ENCODE measurements around the gene EXPH5.
"Not testable (repeated sequence)": the region's sequence is repeated elsewhere in the genome, so short reads cannot be mapped to it uniquely, and the experiment has no call there.

Gene EXPH5

GRCh38 chr11:108599978-108600377 is 6.4 kb upstream of the EXPH5 start:
- no peak for DNase-seq

GRCh38 chr11:108597736-108598355 is 4.3 kb upstream of the EXPH5 start:
- no peak for DNase-seq

GRCh38 chr11:108596701-108597100 is 3.1 kb upstream of the EXPH5 start:
- DNase-seq: no peak

DNA sequence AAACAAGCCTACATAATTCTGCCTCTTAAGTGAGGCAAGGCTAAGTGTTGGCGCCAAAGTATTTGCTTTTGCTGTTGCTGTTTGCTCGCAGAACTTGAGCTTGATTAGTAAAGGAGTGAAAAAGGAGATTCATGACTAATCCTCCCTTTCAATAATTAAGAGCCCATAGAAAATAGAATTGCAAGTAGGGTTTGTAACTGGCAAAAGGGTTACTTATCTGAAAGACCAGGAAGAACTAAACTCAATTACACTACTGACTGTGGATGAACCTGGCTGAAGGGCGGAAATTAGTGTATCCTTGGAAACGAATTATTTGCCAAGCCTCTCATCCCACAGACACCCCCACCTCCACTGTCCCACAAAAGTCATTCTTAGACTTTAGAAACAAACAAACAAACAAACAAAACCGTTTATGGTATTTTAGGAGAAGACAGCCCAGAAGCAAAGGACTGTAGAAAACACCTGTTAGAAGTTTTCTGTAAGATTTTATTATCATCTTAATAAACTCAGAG is 411 bp upstream of the EXPH5 start:
- DNase-seq: no peak

DNA sequence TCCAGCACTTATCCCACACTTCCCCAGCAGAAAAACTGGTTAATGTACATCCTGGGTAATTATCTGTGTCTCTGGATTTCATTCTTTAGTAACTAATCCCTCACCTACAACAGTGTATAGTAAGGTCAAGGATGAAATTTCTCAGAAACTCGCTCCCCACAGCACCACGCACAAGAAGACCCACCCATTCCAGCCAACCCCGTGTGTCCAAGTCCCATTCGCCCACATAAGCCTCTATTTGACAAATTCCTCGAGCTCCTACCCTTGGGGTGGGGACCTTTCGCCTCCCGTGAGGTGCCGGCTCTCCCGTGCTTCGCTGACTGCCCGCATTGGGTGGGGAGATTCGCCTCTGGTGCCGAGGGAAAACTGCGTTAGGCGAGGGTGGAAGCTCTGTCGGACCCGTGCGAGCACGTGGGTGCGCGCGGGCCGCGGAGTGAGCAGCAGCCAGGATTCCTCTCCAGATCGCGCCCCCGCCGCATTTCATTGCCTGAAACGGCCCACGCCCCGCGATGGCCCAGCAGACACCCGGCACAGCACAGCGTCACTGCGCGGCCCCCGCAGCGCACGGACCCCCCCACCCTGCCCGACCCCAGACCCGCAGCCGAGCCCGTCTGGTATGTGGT is 866 bp downstream of the EXPH5 start:
- DNase-seq: peak; percentile 12

GRCh38 chr11:108591893-108592292 is 1.7 kb downstream of the EXPH5 start:
- DNase-seq: no peak

GRCh38 chr11:108589136-108589535 is 4.4 kb downstream of the EXPH5 start:
- no peak for DNase-seq

GRCh38 chr11:108588287-108588686 is 5.3 kb downstream of the EXPH5 start:
- no peak for DNase-seq

GRCh38 chr11:108587109-108587508 is 6.5 kb downstream of the EXPH5 start:
- DNase-seq: no peak

DNA sequence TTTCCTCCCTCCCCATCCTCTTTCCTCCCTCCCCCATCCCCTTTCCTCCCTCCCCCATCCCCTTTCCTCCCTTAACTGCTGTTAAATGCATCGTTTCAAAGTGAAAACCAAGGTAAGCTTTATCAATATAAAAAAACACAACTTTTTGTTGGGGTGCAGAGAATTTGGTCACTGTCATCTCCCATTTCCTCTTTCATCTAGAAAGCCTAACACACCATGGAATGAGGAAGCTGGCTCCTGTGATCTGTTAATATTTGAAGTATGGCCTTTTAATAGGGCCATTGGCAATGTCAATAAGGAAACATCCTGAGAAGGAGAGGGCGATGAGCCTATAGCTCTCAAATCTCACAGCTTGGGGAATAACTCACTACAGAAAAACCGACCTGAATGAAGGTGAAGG is 7.0 kb downstream of the EXPH5 start:
- DNase-seq: no peak

GRCh38 chr11:108586185-108586584 is 7.4 kb downstream of the EXPH5 start:
- not testable (repeated sequence) for DNase-seq

GRCh38 chr11:108584973-108585372 is 8.6 kb downstream of the EXPH5 start:
- no peak for DNase-seq

DNA sequence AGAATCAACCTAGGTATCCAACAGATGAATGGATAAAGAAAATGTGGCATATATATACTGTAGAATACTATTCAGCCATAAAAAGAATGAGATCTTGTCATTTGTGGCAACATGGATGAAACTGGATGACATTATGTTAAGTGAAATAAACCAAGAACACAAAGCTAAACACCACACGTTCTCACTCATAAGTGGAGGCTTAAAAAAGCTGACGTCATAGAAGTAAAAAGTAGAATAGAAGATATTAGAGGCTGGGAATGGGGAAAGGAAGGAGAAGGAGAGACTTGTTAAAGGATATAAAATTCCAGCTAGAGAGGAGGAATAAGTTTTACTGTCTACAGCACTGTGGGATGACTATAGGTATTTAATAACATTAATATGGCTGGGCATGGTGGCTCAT is 12.9 kb downstream of the EXPH5 start:
- no peak for DNase-seq

DNA sequence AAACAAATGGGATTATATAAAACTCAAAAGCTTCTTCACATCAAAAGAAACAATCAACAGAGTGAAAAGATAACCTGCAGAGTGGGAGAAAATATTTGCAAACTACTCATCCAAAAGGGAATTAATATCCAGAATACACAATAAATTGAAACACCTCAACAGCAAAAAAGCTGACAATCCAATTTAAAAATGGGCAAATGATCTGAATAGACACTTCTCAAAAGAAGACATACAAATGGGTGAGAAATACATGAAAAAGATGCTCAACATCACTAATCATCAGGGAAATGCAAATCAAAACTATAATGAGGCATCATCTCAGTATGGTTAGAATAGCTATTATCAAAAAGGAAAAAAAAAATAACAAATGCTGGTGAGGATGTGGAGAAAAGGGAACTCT is 13.5 kb downstream of the EXPH5 start:
- DNase-seq: no peak

DNA sequence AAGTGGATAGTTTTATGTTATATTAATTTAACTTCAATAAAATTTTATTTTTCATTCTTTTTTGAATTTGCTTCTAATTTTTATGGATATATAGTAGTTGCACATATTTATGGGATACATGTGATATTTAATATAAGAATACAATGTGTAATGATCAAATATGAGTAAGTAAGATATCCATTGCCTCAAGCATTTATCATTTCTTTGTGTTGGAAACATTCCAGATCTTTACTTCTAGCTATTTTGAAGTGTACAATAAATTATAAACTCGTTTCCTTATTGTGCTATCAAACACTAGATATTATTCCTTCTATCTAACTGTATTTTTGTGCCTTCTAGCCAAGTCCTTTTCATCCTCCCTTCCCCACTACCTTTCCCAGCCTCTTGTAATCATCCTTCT is 17.0 kb downstream of the EXPH5 start:
- DNase-seq: no peak

DNA sequence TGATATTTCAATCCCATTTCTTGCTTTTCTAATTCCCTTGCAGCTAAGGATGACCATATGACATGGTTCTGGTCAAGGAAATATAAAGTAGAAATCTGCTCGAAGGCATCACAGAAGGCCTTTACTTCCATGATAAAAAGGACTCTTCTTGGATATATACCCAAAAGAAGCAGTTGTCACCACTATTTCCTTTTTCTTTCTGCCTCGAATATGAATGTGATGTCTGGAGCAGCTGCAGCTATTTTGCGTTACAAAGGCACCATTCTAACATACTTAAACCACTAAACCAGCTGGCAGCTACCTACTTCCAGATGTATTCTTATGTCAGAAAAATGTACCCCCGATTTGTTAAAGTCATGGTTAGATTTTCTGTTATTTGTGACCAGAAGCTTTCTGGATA is 18.9 kb downstream of the EXPH5 start:
- DNase-seq: no peak

DNA sequence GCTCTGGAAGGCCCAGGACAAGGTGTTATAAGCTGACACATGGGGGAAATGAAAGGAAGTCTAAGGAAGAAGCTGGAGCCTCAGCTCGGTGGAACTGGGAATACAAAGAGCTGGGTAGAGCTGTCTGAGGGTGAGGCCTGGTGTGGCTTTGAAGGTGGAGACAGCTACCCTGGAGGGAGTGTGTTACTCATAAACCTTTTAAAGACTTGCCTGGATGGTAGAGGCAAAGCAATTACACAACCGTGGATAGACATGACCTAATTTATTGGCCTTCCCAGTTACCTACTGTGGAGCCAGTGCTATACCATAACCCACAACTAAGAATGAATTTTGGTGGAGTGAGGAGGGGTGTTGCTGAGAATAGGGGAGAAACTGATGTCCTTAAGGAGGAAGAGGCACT is 22.6 kb downstream of the EXPH5 start:
- DNase-seq: no peak

DNA sequence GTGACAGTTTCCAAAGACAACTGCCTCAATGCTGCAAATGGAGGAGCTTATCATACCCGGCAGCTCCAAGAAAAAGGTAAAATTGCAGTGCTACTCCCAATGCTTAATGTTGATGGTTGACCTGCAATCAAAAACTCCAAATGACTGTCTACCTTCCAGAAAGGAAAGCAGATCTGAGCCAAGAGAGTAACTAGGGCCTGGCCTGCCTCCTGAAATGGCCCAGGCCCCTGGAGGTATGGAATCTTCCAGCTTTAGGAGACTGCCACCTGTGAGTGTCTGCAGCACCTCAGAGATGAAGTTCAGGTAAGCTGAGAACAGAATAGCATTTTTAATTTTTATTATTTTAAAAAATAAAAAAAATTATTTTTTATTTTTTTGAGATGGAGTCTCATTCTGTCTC is 23.7 kb downstream of the EXPH5 start:
- DNase-seq: no peak

DNA sequence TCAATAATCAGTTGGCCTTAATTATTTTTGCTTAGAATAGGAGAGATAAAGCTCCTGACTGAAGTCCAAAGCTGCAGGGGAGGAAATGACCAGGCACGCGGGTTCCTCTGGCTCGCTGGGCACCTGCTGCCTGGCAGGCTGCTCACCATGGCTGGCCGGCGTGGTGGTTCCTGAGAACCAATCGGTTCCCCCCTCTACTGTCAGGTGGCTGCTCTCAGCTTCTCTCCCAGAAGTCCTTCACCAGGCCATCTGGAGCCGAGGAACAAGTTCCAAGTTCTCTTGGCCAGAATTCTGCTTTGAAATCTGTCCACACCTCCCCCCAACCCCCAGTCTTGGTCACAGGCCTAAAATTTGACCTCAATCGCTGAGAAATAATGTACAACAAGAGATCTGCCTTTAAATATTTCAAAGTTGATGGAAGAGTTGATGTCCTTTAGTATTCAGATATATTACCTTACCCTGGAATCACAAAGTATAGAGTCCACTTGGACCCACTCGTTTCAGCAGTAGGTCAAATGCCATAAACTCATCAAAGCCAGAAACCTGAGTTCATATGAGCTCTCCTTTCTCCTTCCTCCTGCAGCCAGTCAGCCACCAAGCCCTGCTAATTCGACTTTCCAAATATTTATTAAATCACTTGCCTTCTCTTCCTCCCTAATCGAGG is 25.2 kb downstream of the EXPH5 start:
- no peak for DNase-seq

GRCh38 chr11:108565653-108566052 is 27.9 kb downstream of the EXPH5 start:
- DNase-seq: no peak

DNA sequence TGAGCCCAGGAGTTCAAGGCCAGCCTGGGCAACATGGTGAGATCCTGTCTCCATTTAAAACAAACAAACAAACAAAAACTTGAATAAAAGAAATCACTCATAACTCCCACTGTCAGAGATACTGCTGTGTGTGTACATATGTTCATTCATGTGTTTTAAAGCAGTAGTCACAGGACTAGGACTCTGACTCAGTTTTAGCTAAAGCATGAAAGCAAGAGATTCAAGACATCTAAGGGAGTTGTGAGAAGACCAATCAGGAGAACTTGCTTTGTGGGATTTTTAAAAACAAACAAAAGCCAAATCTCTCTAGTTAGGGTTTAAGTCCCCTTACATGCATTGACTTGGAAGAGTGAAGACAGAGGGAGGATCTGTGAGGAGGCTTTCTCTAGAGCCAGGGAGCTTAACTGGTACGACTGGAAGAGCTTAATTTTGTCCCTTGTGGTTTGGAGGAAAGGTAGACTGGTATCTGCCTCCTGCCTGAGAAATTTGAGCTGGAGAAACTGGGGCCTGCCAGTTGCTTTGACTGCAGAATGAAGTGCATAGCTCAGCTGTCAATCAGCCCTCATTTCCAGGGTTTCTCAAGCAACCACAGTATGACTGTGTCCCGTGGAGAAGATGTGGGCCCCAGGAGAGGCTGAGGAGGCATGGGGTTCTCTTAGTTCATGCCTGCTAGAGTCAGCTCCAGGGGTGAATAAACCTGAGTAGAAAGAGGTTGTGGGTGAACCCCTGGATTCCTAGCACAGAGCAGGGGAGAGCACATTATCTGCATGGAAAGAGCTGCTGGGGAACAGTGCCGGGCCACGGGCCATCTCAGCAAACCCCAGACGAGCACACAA is 30.6 kb downstream of the EXPH5 start:
- DNase-seq: no peak

DNA sequence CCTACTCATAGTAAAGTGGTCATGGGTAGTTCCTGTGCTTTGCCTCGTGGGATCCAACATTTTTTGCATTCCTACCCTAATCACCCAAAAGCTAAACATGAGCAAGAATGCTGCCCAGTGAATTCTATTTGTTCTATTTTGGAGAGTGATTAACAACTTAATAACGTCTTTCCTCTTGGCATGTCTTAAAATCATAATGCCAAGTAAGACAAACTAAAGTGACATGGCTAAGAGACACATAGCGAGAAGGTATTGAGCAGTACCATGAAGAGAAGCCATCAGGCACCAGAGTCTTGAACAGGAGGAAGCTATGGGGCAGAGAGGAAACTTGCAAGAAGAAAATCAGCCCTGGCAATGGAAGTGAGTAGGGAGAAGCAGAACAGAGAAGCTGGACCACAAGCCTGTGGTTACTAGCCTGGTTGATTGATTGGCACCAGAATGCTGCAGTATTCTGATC is 32.0 kb downstream of the EXPH5 start:
- no peak for DNase-seq

- no peak for DNase-seq
Observed at GRCh38 chr11:108559904-108560303, 33.7 kb downstream of the EXPH5 start.
